Nephron progenitor cell (in vitro differentiated cells): ENCODE measurements around the gene BST2.
A peak's percentile ranks its signal among the peaks of the same experiment; 100 is the strongest.

Experiments used
- DNase-seq: peaks from one replicate; pipeline ENCODE4 v3.0.0; 2021
- H3K27ac Mint-ChIP-seq: 2 replicates; pipeline ENCODE4 v1.8.0; 2021; ENCODE audit warnings: mild to moderate bottlenecking, moderate library complexity, mixed read lengths
- H3K27me3 Mint-ChIP-seq: 2 replicates; pipeline ENCODE4 v1.8.0; 2021; ENCODE audit warnings: mild to moderate bottlenecking, low read depth, mixed read lengths; ENCODE audit not compliant: poor library complexity
- H3K36me3 Mint-ChIP-seq: 2 replicates; pipeline ENCODE4 v1.8.0; 2021; ENCODE audit warnings: low read depth, mixed read lengths
- H3K4me1 Mint-ChIP-seq: 2 replicates; pipeline ENCODE4 v1.8.0; 2021; ENCODE audit warnings: mixed read lengths
- H3K4me3 Mint-ChIP-seq: 2 replicates; pipeline ENCODE4 v1.8.0; 2021; ENCODE audit warnings: mild to moderate bottlenecking, moderate library complexity, mixed read lengths
- H3K9me3 Mint-ChIP-seq: 2 replicates; pipeline ENCODE4 v1.8.0; 2021; ENCODE audit warnings: mild to moderate bottlenecking, moderate library complexity, mixed read lengths
- TF ChIP-seq, protein P1 (sequence below): fragments of 200-600 bp; sonication (generic); IDR thresholded peaks from 2 replicates; pipeline ENCODE4 v1.5.0; 2021; ENCODE audit warnings: antibody characterized with exemption

The BST2 gene

GRCh38 chr19:17404621-17405249, 695 bp downstream of the BST2 start:
- no peak for DNase-seq
- Mint-ChIP-seq H3K27me3 (no peaks in the 10 kb centered on the region), H3K4me3 (peak overlapping the region; percentile 89), H3K4me1 (peaks cover 55% of the 10 kb centered on the region), H3K27ac (peak overlapping the region; percentile 88), H3K9me3 (no peaks in the 10 kb centered on the region), H3K36me3 (peaks cover 20% of the 10 kb centered on the region)
- TF ChIP-seq, protein P1, sequence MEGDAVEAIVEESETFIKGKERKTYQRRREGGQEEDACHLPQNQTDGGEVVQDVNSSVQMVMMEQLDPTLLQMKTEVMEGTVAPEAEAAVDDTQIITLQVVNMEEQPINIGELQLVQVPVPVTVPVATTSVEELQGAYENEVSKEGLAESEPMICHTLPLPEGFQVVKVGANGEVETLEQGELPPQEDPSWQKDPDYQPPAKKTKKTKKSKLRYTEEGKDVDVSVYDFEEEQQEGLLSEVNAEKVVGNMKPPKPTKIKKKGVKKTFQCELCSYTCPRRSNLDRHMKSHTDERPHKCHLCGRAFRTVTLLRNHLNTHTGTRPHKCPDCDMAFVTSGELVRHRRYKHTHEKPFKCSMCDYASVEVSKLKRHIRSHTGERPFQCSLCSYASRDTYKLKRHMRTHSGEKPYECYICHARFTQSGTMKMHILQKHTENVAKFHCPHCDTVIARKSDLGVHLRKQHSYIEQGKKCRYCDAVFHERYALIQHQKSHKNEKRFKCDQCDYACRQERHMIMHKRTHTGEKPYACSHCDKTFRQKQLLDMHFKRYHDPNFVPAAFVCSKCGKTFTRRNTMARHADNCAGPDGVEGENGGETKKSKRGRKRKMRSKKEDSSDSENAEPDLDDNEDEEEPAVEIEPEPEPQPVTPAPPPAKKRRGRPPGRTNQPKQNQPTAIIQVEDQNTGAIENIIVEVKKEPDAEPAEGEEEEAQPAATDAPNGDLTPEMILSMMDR, result no peak

- no peak for DNase-seq
- TF ChIP-seq, protein P1, result no peak
- no peaks in the 10 kb centered on the region for H3K27me3 Mint-ChIP-seq
- H3K4me3 Mint-ChIP-seq, result peak overlapping the region; percentile 89
- peak overlapping the region; percentile 88 for H3K27ac Mint-ChIP-seq
- H3K9me3 Mint-ChIP-seq, result no peaks in the 10 kb centered on the region
- peaks cover 55% of the 10 kb centered on the region for H3K4me1 Mint-ChIP-seq
- peaks cover 20% of the 10 kb centered on the region for H3K36me3 Mint-ChIP-seq
Measured at GRCh38 chr19:17404015-17404414, 1.4 kb downstream of the BST2 start.

- Mint-ChIP-seq H3K4me3 (peak overlapping the region; percentile 89), H3K27me3 (no peaks in the 10 kb centered on the region), H3K9me3 (no peaks in the 10 kb centered on the region), H3K4me1 (peaks cover 55% of the 10 kb centered on the region), H3K36me3 (peaks cover 20% of the 10 kb centered on the region), H3K27ac (peak overlapping the region; percentile 88)
- peak; percentile 71 for DNase-seq
- TF ChIP-seq, protein P1, result no peak
Measured at GRCh38 chr19:17402982-17403855, 2.2 kb downstream of the BST2 start.

- Mint-ChIP-seq H3K9me3 (no peaks in the 10 kb centered on the region), H3K27ac (peak overlapping the region; percentile 92), H3K4me3 (peak overlapping the region; percentile 60), H3K27me3 (no peaks in the 10 kb centered on the region), H3K4me1 (peaks cover 40% of the 10 kb centered on the region), H3K36me3 (peaks cover 31% of the 10 kb centered on the region)
- DNase-seq, result no peak
- TF ChIP-seq, protein P1, result no peak
Measured at GRCh38 chr19:17401628-17402027, 3.8 kb downstream of the BST2 start.

- DNase-seq, result no peak
- peaks cover 21% of the 10 kb centered on the region for H3K4me1 Mint-ChIP-seq
Measured at GRCh38 chr19:17398902-17399527, 6.4 kb downstream of the BST2 start.

More at GRCh38 chr19:17398902-17399527, 6.4 kb downstream of the BST2 start:
- H3K27me3 Mint-ChIP-seq, result no peaks in the 10 kb centered on the region
- H3K27ac Mint-ChIP-seq, result no peak overlapping the region
- TF ChIP-seq, protein P1, result no peak
- peaks cover 31% of the 10 kb centered on the region for H3K36me3 Mint-ChIP-seq
- no peaks in the 10 kb centered on the region for H3K9me3 Mint-ChIP-seq
- H3K4me3 Mint-ChIP-seq, result no peak overlapping the region
